PFSK-1 (cell line): ENCODE data around the gene RDX.

Source experiments
- FOXP2 ChIP-seq: optimal IDR thresholded peaks from 2 replicates; pipeline ENCODE3; 2011; ENCODE audit warnings: borderline replicate concordance, control low read depth, inconsistent platforms; ENCODE audit not compliant: insufficient read depth; ENCODE audit errors: extremely low read length, extremely low read depth
- POLR2AphosphoS5 ChIP-seq: IDR thresholded peaks from 2 replicates; pipeline ENCODE4 v1.6.1; 2012; ENCODE audit warnings: low read depth, mild to moderate bottlenecking, control low read depth, low read length, moderate library complexity
- REST ChIP-seq, 2 experiments: IDR thresholded peaks; 2 replicates each; pipeline versions ENCODE4 v1.6.1 to v1.8.0; 2011 to 2012; ENCODE audit warnings: low read depth in 2 of 2, low read length in 2 of 2, control low read depth in 1 of 2, inconsistent platforms in 1 of 2, mild to moderate bottlenecking in 1 of 2, moderate library complexity in 1 of 2; ENCODE audit not compliant: insufficient read depth in 1 of 2
- SIN3A ChIP-seq: IDR thresholded peaks from 2 replicates; pipeline ENCODE4 v1.6.1; 2012; ENCODE audit warnings: mild to moderate bottlenecking, low read length, moderate library complexity, borderline replicate concordance; ENCODE audit not compliant: insufficient read depth
- TAF1 ChIP-seq: IDR thresholded peaks from 2 replicates; pipeline ENCODE4 v1.6.1; 2012; ENCODE audit warnings: low read length, control low read depth, borderline replicate concordance; ENCODE audit not compliant: insufficient read depth

RDX gene

DNA sequence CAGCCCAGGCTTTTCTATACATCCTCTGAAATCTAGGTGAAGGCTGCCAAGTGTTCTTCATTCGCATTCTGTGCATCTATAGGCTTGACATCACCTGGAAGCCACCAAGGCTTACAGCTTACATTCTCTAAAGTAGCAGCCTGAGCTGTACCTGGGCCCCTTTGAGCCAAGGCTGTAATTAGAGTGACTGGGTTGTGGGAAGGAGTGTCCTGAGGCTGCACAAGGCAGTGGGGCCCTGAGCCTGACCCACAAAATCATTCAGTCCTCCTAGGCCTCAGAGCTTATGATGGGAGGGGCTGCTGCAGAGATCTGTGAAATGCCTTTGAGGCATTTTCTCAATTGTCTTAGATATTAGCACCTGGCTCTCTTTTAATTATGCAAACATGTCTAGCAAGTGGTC, 33.0 kb upstream of the RDX start:
- TF ChIP-seq REST (IDR thresholded peaks at IDR 0.05; ENCODE audit: insufficient read depth in 1 of 2, low read depth in 2 of 2, low read length in 2 of 2) (no peak), FOXP2 (no peak), POLR2AphosphoS5 (no peak), SIN3A (no peak), TAF1 (no peak)

DNA sequence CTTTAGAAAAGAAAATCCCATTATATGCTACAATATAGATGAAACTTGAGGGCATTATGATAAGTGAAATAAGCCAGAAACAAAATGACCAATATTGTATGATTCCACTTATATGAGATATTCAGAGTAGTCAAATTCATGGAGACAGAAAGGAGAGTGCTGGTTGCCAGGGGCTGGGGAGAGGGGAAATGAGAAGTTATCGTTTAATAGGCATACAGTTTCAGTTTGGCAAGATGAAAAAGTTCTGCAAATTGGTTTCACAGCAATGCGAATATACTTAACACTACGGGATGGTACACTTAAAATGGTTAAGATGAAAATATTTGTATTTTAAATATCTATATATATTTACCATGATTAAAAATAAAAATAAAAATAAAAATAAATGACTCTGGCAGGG, 31.1 kb upstream of the RDX start:
- no peak for TF ChIP-seq POLR2AphosphoS5
- no peak for TF ChIP-seq TAF1
- no peak for TF ChIP-seq SIN3A
- TF ChIP-seq REST (IDR thresholded peaks at IDR 0.05; ENCODE audit: insufficient read depth in 1 of 2, low read depth in 2 of 2, low read length in 2 of 2) = no peak

DNA sequence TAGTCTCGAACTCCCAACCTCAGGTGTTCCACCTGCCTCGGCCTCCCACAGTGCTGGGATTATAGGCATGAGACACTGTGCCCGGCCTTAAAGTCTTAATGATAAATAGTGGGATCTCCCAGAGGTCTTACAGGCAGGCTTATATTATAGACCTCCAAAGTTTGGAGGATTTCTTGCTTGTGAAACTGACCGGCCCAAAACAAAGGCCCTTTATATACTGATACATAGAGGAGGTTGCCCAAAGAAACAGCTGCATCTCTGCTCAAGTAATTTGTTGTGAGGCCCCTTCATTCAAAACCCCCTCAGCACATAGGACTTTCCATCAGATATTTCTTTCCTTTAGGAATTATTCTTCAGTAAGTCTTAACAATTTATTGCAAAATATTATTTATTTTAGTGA, 27.4 kb upstream of the RDX start:
- TF ChIP-seq POLR2AphosphoS5 (no peak), FOXP2 (no peak), REST (IDR thresholded peaks at IDR 0.05; ENCODE audit: insufficient read depth in 1 of 2, low read depth in 2 of 2, low read length in 2 of 2) (no peak), TAF1 (no peak), SIN3A (no peak)

DNA sequence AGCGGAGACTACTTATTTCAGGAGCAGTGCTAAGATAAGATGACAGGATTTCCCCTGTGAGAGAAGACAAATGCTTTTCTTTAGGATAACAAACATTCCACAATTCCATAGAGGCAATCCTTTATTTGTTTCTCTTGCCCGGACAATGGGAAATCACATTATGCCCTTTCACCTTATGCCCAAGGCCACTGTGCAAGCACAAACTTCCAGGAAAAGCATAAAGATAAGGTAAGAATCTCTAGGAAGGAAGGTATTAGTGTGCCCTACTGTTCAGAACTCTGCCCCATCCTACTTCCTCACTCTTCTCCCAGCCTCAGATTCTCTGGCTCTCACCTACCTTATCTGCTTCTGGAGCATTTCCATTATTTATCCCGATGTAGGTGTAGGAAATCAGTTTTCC, 23.1 kb upstream of the RDX start:
- no peak for TF ChIP-seq REST (IDR thresholded peaks at IDR 0.05; ENCODE audit: insufficient read depth in 1 of 2, low read depth in 2 of 2, low read length in 2 of 2)
- TF ChIP-seq FOXP2 = no peak
- TF ChIP-seq SIN3A = no peak
- TF ChIP-seq TAF1 = no peak
- TF ChIP-seq POLR2AphosphoS5 = no peak

DNA sequence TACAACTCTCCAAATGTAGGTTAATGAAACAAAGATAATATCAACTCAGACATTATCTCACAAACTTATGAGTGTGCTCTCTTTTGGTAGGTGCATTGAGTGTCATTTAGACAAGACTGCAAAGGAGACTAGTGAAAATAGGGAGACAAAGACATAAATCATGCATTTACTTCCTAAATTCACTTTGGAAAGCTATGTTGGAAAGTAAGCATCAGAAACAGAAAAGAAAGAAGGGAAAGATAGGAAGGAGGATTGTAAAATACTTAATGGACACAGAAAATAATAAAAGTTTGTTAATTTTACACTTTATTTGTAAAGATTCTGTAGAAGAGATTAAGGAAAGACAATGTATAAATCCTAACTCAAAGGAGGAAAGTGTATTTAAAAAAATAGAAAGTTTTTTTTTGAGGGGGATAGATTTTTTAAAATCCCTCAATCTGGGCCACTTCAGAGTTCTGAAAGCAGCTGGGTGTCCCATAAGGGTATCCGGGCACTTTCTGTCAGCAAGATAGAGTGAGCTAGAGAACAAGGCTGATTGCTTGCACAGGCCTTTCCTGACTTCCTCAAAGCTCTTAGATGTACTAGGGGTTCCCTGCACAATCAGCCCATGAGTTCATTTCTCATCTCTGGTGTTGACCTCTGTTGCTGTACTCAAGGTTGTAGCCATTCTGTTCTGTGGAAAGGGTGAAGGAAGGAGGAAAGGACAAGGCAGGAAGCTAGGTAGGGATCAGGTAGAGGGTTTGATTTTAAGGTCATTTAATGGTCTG, 22.4 kb upstream of the RDX start:
- TF ChIP-seq SIN3A = no peak
- no peak for TF ChIP-seq REST (IDR thresholded peaks at IDR 0.05; ENCODE audit: insufficient read depth in 1 of 2, low read depth in 2 of 2, low read length in 2 of 2)
- no peak for TF ChIP-seq POLR2AphosphoS5
- TF ChIP-seq TAF1 = no peak
- no peak for TF ChIP-seq FOXP2
